Stimulated activated CD8-positive, alpha-beta memory T cell treated with anti-CD3 and anti-CD28 coated beads, Interleukin-4, amount 100 ng/mL, for 4 hours (primary cell): ENCODE measurements around the gene MLLT6.

Experiments used
- DNase-seq, 2 donors: peaks; one replicate each; pipeline ENCODE4 v3.0.0-alpha.2; 2020; ENCODE audit warnings: low read depth in 2 of 2, low spot score in 1 of 2

The MLLT6 gene

DNA sequence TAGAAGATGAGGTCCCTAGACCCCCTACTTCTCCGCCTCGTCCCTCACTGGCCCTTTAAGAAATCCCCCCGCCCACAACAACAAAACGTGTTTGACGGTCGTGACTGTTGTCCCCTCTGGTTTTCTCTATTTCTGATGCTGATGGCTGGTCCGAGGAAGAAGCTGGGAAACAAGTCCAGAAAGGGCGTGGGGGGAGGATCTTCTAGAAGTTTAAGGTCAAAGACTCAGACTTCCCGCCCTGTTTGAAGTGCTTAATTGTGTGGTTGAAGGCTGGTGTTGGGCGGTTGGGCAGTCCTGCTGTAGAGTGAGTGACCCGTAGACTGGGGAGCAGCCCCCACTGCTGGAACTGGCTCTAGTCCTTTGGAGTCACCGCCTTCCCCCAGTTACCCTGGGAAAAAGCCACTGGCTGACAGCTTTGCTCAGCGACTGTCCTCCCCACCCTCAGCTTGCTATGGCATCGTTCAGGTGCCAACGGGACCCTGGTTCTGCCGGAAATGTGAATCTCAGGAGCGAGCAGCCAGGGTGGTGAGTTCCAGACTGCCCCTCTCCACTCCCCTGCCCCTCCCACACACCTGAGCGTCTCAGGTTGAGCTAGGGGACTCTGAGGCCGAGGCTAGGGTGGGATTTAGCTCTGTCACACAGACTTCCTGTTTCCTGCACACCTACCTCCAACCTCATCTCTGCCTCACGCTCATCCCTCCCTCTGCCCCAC, 1.6 kb downstream of the MLLT6 start:
- no peak for DNase-seq

DNA sequence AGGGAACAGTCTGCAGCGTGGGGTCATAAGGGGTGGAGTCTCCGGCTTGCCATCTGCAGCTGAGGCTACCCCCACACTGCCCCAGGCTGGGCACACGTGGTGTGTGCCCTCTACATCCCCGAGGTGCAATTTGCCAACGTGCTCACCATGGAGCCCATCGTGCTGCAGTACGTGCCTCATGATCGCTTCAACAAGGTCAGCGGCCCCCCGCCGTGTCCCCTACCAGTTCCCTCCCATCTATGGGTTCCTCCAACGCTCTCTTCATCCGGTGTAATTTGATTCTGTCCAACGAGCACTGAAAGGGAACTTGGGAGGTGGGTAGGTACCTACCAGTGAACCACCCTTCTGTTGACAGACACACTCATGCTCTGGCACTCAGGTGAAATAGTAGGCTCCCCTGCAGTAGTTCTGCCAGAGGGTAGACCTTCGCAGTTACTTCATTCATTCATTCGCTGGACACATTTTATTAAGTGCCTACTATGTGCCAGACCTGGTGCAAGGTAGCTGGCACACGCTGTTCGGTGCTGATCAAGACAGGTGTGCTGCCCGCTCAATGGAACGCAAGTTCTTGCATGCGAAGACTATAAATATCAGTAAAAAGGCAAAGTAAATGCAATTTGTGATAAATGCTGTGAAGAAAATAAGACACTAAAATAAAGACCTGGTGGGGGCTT, 2.7 kb downstream of the MLLT6 start:
- DNase-seq = no peak

DNA sequence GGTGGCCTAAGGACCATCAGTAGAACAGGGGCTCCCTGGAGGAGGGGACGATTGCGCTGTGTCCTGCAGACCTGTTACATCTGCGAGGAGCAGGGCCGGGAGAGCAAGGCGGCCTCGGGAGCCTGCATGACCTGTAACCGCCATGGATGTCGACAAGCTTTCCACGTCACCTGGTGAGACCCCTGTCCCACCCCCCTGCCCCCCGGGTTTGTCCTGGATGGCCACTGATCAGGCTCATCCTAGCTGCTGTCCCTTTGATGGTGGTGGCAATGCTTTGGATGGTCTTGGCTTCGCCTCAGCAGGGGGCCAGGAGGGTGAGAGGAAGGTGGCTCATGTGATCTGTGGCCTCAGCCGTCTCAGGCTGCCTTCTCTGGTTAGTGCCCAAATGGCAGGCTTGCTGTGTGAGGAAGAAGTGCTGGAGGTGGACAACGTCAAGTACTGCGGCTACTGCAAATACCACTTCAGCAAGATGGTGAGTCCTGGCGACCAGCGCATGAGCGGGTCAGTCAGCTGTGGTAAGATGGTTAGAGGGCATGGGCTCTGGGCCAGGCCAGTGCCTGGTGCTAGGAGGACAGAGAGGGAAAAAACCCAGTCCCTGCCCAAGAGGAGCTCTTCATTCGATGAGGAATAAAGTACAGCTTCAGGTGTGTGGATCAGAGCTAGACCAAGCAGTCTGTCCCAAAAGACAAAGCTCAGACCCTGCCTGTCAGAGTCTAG, 4.2 kb downstream of the MLLT6 start:
- no peak for DNase-seq

DNA sequence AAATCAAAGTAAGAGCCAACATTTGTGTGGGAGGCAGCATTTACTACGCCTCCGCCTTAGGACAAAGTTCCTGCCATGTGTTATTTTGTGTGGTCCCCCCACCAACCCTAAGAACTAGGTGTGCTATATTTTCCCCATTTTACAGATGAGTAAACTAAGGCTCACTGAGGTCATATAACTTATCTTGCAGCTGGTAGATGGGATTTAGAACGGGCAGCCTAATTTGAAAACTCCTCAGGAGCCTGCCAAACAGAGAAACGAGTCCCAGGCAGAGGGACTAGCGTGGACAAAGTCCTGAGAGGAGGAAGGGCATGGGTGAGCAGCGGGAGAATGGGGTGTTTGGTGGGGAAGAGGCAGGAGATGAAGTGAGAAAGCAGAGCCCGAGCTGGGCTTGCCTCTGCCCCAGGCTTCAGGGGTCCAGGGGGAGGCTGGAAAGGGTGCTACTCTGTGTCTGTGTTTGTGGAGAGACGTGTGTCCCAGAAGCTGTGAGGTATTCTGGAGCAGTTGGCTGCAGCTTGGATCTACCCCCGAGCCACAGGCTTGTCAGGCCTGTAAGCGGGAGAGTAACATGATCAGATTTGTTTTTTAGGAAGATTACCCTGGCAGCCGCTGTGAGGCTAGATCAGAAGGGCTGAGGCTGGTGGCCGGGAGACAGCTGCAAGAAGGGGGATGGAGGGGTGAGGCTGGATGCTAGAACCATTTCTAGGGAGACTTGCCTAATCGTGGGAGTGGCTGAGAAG, 5.0 kb downstream of the MLLT6 start:
- DNase-seq = no peak

DNA sequence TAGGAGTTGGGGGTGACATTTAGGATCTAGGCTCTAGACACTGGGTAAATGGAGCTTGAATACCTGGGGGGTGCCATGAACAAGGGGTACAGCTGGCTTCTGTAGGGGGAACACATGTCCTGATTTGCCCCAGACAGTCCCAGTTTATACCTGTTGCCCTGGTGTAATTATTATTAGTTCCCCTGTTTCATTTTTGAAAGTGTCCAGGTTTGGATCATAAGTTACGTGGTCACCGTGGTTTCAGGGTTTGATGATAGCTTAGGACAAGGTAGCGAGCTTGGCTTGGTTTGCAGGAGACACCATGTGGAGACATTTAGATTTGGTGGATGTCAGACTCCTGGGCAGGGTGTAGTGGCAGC, 5.5 kb downstream of the MLLT6 start:
- no peak for DNase-seq

DNA sequence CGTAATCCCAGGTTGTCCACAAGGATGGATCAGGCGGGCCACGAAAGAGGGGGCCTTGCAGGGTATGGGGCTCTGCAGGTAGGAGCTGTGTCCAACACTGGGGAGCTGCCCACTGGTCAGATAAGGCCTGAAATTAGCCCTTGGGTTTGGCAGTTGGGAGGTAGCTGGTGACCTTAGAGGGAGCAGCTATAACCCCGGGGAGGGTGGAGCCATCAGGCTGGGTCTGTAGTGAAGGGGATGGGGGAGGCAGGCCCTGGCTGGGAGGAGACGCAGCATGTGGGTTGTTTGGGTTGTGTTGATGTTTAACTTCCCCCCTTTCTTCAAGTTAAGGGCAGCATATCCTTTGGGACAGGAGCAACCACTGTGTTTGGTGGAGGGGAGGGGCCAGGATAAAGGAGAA, 5.9 kb downstream of the MLLT6 start:
- DNase-seq = no peak

DNA sequence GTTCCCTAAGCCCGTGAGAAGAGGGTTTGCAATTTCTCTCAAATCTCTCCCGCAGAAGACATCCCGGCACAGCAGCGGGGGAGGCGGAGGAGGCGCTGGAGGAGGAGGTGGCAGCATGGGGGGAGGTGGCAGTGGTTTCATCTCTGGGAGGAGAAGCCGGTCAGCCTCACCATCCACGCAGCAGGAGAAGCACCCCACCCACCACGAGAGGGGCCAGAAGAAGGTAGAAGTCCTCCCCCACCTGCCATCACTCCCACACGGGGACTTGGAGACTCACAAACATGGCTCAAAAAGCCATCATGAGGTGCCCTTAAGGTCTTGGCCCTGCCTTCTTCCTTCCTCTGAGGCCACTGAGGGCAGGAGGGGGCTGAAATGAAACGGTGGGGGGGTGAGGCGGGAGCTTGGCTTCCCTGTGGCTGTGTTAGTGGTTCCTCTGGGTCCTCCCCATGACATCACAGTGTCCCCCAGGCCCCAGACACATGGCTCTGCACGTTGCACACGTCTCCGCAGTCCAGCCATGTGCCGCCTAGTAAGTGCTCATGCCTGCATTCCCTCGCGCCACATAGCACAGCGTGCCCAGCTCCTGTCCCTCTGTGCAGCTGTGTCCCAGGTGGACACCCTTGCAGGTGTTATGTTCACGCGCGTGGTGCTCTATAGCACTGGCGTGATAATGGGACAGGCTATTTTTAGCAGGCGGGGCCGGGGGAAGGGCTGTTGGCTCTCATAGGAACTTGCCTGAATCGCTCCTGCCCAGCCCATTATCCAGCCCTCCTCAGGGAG, 6.9 kb downstream of the MLLT6 start:
- DNase-seq = no peak

DNA sequence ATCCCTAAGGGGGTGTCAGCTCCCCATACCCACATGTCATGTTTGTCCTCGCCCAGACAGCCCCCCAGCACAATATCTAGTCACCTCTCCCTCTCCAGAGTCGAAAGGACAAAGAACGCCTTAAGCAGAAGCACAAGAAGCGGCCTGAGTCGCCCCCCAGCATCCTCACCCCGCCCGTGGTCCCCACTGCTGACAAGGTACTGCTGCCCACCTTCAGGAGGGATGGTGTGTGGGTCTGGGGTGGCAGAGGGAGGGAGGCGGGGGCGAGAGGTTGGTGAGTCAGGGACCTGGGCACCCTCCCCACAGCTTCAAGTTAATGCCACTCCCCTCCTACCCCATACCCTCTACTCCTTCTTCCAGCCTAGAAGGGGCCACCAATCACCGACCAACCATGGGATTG, 7.5 kb downstream of the MLLT6 start:
- no peak for DNase-seq

DNA sequence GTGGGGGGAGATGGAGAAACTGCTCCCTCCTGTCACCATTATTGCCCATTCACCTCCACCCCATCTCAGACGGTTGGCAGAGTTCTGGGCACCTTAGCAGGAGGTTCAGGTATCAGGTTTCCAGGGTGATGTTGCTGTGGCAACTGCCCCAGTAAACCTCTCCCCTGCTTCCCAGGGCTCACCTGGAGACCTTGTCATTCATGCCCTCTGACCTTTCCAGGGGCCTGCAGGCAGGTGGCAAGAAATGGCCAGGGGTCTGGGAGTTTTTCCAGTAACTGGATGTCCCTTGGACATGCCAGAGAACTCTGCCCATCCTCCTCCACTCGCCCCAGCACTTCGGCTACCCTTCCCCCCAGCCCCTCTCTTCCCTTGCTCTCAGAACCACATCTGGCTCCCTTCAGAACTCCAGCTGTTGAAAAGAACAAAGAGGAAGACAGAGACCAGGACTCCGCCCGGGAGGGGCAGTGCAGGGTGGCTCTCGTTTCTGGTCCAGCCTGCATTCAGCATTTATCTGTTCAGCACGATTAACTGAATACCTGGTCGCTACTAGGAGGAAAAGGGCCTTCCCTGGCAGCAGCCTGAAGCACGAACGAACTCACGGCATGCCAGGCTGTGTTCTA, 8.5 kb downstream of the MLLT6 start:
- DNase-seq = no peak

DNA sequence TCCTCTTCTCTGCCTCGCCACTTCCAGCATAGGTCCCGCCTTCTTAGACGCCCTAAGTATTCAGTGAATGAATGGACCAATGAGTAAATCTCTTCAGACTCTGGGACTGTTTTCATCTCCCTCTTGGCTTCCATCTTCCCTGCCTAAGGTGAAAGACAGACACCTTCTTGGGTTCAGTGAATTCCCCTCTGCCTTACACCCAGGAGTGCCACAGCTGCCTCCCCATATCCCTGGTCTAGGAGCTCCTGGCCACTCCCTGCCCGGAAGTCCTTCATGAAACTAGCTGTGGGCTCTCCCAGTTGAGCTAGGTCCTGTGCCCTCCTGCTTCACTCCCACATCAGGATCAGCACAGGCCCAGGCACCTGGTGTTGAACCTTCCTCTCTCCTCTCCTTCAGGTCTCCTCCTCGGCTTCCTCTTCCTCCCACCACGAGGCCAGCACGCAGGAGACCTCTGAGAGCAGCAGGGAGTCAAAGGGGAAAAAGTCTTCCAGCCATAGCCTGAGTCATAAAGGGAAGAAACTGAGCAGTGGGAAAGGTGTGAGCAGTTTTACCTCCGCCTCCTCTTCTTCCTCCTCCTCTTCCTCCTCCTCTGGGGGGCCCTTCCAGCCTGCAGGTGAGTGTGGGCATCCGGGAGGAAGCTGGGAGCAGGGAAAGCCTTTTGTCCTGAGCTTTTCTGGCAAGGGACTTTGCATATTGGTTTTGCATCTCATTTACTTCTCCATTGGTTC, 10.3 kb downstream of the MLLT6 start:
- DNase-seq = no peak

DNA sequence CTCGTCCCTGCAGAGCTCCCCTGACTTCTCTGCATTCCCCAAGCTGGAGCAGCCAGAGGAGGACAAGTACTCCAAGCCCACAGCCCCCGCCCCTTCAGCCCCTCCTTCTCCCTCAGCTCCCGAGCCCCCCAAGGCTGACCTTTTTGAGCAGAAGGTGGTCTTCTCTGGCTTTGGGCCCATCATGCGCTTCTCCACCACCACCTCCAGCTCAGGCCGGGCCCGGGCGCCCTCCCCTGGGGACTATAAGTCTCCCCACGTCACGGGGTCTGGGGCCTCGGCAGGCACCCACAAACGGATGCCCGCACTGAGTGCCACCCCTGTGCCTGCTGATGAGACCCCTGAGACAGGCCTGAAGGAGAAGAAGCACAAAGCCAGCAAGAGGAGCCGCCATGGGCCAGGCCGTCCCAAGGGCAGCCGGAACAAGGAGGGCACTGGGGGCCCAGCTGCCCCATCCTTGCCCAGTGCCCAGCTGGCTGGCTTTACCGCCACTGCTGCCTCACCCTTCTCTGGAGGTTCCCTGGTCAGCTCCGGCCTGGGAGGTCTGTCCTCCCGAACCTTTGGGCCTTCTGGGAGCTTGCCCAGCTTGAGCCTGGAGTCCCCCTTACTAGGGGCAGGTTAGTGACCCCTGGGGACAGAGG, 11.4 kb downstream of the MLLT6 start:
- no peak for DNase-seq

DNA sequence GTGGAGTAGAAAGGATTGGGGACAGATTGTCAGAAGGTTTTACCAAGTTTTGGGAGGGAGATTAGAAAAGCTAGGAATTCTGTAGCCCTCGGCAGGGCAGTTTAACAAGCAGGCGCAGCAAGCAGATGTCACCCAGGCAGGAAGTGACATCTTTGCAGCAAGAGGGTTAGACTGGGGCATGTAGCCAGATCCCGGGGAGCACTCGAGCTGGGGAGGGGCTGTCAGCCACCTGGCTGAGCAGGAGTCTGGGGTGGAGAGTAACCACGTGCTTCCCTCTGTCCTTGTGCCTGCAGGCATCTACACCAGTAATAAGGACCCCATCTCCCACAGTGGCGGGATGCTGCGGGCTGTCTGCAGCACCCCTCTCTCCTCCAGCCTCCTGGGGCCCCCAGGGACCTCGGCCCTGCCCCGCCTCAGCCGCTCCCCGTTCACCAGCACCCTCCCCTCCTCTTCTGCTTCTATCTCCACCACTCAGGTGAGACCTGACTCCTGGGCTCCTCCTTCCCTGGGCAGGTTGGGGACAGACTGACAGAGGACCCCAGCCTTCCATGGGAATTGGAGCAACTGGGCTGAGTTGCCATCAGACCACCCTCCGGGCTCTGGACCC, 12.2 kb downstream of the MLLT6 start:
- DNase-seq = no peak

DNA sequence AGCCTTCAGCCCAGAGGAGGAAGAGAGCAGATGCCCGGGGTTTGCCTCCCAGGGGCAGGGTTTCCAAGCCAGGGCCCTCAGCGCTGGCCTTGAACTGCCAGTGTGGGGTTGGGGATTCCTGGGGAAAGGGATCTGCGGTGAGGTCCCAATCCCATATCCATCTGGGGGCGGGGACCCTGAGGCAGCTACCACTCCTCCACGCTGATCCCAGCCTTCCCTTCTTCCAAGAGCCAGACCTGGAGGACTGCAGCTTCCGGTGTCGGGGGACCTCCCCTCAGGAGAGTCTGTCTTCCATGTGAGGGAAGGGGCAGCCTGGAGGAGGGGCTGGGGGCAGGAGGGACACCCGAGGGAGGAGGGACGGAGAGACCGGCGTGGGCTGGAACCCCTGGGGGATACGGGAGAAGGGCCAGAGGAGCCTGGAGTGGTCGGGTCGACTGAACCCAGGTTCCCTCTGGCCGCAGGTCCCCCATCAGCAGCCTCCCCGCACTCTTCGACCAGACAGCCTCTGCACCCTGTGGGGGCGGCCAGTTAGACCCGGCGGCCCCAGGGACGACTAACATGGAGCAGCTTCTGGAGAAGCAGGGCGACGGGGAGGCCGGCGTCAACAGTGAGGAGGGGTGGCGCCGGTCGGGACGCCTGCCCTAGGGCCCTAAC, 14.3 kb downstream of the MLLT6 start:
- DNase-seq = no peak

DNA sequence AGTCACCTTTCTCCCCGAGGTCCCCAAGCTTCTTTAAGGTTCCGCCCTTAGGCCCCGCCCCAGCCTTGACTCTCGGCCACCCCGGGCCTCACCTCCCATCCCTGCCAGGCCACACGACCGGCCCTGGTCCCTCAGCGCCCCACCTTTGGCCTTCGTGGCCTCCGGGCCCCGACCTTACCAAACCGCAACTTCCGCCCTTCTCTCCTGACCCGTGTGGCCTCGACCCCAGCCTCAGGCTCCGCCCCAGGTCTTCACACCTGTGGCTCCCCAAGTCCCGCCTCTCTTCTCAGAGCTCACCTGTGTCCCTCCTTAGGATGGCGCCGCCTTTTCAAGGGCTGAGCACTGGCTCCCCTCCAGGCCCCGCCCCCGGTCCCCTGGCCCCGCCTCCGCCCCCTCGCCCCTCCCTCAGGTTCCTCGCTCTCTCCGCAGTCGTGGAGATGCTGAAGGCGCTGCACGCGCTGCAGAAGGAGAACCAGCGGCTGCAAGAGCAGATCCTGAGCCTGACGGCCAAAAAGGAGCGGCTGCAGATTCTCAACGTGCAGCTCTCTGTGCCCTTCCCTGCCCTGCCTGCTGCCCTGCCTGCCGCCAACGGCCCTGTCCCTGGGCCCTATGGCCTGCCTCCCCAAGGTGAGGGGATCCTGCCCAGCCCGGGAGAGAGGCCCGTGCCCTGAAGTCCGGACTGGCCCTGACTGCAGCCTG, 15.0 kb downstream of the MLLT6 start:
- DNase-seq = no peak

DNA sequence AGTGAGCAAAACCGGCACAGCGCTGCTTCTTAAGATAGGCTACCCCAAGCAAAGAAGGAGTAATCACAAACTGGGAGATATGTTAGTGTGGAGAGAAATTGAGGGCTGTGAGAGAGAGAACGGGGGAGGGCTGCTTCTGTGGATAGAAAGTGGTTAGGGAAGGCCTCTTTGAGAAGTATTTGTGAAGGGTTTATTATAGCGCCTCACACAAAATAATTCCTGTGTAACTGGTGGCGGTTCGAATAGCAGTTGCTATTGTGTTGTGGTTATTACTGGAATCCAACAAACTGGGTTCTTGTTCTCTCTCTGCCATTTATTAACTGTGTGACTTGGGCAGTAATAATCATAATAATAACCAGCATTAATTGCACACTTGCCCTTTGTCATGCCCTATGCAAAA, 15.9 kb downstream of the MLLT6 start:
- no peak for DNase-seq

DNA sequence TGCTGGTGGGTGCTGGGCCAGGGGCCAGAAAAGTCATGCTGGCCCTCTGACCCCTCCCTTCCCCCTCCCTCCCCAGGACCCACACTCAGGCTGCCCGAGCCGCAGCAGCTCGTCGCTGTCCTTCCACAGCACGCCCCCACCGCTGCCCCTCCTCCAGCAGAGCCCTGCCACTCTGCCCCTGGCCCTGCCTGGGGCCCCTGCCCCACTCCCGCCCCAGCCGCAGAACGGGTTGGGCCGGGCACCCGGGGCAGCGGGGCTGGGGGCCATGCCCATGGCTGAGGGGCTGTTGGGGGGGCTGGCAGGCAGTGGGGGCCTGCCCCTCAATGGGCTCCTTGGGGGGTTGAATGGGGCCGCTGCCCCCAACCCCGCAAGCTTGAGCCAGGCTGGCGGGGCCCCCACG, 16.7 kb downstream of the MLLT6 start:
- DNase-seq = no peak

DNA sequence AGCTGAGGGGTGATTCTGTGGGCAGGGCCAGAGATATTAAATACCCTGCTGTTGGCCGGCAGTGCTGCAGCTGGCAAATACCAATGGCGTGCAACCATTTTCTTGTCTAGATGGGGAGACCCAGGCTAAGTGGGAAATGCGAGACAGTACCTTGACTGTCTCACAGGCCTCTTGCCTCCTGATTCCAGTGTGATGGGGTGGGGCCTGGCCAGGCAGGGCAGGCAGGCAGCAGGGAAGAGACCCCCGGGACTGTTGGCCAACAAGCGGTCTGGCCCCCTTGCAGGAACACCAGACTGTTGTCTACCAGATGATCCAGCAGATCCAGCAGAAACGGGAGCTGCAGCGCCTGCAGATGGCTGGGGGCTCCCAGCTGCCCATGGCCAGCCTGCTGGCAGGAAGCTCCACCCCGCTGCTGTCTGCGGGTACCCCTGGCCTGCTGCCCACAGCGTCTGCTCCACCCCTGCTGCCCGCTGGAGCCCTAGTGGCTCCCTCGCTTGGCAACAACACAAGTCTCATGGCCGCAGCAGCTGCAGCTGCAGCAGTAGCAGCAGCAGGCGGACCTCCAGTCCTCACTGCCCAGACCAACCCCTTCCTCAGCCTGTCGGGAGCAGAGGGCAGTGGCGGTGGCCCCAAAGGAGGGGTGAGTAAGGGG, 19.4 kb downstream of the MLLT6 start:
- no peak for DNase-seq
